ENCODE results near the gene ASPG.

DNA sequence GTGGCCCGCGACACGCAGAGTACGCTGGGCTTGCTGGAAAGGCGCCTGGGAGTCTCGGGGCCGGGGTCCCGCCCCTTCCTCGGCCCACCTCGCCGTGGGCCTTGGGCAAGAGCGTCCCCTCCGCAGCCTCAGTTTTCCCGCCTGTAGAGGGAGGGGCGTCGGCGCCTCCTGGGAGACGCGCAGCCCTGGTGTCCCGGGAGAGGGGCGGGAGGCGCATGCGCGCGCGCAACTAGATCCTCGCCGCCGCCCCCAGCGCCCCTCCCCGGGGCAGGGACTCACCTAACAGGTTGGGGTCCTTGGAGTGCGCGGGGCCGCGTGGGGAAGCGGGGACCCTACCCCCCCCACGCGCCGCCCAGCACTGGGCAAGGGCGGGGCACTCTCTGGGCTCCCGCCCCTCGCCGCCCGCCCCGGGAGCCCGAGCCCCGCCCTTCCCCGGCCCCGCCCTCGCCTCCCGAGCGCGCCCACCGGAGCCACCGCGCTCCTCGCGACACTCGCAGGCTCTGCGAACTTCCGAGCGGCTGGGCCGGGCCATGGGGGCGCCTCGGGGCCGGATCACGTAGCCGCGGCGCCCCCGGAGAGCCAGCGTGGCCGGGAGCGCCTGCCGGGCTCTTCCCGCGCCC, 52.7 kb downstream of the ASPG start, which contains the start of gene KIF26A:
- no peak for TF ChIP-seq POLR2AphosphoS5 (IDR thresholded peaks at IDR 0.05; ENCODE audit: low read depth, low read length)
- TF ChIP-seq, protein P1, sequence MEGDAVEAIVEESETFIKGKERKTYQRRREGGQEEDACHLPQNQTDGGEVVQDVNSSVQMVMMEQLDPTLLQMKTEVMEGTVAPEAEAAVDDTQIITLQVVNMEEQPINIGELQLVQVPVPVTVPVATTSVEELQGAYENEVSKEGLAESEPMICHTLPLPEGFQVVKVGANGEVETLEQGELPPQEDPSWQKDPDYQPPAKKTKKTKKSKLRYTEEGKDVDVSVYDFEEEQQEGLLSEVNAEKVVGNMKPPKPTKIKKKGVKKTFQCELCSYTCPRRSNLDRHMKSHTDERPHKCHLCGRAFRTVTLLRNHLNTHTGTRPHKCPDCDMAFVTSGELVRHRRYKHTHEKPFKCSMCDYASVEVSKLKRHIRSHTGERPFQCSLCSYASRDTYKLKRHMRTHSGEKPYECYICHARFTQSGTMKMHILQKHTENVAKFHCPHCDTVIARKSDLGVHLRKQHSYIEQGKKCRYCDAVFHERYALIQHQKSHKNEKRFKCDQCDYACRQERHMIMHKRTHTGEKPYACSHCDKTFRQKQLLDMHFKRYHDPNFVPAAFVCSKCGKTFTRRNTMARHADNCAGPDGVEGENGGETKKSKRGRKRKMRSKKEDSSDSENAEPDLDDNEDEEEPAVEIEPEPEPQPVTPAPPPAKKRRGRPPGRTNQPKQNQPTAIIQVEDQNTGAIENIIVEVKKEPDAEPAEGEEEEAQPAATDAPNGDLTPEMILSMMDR (IDR thresholded peaks at IDR 0.05) = no peak
- TF ChIP-seq, protein P2, sequence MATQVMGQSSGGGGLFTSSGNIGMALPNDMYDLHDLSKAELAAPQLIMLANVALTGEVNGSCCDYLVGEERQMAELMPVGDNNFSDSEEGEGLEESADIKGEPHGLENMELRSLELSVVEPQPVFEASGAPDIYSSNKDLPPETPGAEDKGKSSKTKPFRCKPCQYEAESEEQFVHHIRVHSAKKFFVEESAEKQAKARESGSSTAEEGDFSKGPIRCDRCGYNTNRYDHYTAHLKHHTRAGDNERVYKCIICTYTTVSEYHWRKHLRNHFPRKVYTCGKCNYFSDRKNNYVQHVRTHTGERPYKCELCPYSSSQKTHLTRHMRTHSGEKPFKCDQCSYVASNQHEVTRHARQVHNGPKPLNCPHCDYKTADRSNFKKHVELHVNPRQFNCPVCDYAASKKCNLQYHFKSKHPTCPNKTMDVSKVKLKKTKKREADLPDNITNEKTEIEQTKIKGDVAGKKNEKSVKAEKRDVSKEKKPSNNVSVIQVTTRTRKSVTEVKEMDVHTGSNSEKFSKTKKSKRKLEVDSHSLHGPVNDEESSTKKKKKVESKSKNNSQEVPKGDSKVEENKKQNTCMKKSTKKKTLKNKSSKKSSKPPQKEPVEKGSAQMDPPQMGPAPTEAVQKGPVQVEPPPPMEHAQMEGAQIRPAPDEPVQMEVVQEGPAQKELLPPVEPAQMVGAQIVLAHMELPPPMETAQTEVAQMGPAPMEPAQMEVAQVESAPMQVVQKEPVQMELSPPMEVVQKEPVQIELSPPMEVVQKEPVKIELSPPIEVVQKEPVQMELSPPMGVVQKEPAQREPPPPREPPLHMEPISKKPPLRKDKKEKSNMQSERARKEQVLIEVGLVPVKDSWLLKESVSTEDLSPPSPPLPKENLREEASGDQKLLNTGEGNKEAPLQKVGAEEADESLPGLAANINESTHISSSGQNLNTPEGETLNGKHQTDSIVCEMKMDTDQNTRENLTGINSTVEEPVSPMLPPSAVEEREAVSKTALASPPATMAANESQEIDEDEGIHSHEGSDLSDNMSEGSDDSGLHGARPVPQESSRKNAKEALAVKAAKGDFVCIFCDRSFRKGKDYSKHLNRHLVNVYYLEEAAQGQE (IDR thresholded peaks at IDR 0.05; ENCODE audit: insufficient read depth in 1 of 2, low read depth in 2 of 2, low read length in 1 of 2) = no peak
- TF ChIP-seq TCF7L2 (IDR thresholded peaks at IDR 0.05; ENCODE audit: low read depth, low read length) = no peak
- TF ChIP-seq SIN3A (IDR thresholded peaks at IDR 0.05; ENCODE audit: borderline replicate concordance, insufficient read depth, low read depth, low read length) = no peak

Data from Panc1 (cell line).